Activated T-cell treated with anti-CD3 and anti-CD28 coated beads, Interleukin-2, amount 50 U/mL, for 1 hour (primary cell): ENCODE results near the gene RTL9.
"Not testable (repeated sequence)": the region's sequence is repeated elsewhere in the genome, so short reads cannot be mapped to it uniquely, and the experiment has no call there.

Experiments used
- DNase-seq: peaks from one replicate; pipeline ENCODE4 v3.0.0-alpha.2; 2020

The RTL9 gene

DNA sequence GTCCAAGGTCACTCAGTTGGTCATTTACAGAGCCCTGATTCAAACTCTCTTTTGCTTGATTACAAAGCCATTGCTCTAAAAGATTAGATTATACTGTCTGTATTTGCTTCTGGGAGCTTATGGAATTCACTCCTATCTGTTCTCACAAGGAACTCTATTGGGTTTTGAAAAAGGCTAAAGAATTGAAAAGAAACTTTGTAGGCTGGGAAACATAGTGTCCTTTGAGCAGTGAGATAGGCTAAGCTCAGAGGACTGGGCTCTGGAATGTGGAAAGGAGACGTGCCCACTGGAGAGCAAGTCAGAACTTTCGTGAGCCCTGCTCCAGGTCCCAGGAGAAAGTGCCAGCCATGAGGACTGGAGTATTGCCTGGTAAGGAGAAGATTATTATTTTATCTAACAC, at the start of gene RTL9:
TSS of gene RTL9 (plus strand) at position 301 of the 400 bp plus-strand sequence. CDS start 91,770 bp downstream, outside the sequence.
- no peak for DNase-seq

DNA sequence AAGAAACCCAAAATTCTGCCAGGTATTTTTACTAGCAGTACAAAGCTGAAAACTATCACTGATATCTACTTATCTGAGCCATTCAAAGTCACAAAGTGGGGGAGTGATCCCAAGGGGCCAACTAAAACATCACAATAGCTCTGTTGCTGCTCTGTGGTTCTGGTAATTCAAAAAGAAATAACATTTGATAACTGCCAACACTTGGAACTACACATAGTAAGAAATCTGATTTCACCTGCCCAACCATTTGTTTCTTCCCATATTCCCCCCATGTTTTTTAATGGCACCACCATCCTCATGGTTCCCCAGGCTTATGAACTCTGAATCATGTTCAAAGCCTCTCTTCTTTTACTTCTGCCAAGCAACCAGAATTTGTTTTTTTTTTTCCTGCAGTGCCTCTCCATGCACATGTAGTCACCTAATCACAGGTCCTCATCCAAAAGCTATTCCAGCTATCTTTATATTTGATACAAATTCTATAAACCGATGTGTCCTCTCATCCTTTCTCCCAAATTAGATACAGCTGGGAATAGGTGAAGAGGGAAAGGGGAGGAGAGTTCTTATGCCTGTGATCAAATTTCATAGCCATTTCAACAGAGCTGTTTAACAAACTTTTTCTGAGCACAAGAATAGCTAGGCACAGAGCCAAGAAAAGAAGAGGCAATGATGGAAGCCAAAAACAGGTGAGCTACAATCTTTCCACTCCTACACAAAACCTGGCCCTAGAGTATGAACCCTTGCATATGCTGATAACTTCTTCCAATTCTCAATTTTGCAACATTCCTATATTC, 48.5 kb upstream of the RTL9 start:
- no peak for DNase-seq

DNA sequence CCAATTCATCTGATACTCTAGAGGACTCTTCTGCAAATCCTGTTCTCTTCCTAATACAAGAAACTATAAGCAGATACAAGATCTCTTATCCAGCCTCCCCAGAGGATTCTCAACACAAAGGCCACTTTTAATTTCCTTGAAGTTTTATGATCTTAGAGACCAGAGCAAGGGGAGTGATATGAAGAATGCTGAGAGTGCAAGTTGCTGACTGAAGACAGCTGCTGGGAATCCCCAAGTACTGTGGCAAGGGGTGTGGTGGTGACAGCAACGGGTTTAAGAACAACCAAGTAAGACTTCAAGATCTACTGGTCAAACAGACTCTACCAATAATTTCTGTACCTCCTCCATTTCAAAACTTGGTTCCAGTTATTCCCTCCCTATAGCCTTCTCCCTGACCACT, 47.8 kb upstream of the RTL9 start:
- no peak for DNase-seq

- no peak for DNase-seq
Measured at GRCh38 chrX:110311437-110312230, 47.0 kb upstream of the RTL9 start.

DNA sequence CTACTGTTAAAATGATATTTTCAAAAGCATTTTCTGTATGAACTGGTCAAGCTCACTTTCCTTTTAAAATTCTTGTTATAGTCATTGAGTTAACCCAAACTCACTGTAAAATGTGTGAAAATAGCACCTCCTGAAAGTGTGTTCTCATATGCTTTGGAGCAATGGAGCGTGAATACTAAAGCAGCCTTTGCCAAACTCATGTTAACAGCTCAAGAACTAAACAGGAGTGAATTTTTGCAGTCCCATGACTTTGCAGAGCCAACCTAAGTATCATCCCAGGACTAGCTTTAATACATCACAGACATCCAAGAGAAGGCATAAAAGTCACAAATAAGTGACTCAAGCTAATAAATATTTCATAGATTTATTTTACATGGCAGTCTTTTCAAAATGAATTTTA, 43.1 kb upstream of the RTL9 start:
- DNase-seq = no peak

- DNase-seq = no peak
Measured at GRCh38 chrX:110316351-110317060, 42.1 kb upstream of the RTL9 start.

- DNase-seq = no peak
Measured at GRCh38 chrX:110317061-110317819, 41.4 kb upstream of the RTL9 start.

DNA sequence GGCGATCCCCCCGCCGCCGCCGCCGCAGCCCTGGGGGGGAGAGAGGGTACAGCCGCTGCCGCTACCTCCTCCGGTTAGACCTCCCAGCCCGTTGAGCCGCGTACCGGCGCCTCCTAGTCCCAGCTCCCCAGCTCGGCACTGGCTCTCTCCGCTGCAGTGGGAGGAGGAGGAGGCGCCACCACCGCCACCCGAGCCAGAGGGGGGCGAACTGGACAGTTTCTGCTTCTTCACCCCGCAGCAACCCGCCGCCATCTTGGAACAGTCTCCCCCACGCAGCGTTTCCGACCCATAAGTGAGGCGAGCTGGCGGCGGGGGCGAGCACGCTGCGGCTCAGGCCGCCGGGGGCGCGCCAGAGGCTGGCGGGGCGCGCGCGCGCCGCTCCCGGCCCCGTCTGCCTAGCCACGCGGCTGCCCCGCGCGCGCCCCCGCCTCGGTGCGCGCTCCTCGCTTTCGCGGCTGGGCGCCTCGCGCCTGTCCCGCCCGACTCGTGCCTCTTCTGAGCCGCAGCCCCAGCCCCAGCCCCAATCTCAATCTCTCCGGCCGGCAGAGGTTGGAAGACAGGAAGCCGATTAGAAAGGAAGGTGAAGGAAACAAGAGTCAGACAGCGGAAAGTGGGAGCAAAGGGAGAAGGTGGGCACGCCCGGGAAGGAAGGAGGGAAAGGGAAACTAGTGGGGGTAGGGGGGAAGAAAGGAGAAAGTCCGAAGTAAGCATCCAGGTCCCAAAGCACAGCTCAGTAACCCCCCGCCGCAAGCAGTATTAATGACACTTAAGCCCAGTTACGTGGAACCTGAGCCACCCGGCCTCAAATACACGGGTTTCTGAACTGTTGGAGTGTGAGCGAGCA, 40.6 kb upstream of the RTL9 start, which contains the start of gene AMMECR1:
TSS of gene AMMECR1 (minus strand) at position 266 of the 844 bp plus-strand sequence. CDS start at position 252, 14 bp downstream.
- peak; percentile 81 for DNase-seq

- no peak for DNase-seq
Measured at GRCh38 chrX:110318664-110318968, 40.0 kb upstream of the RTL9 start.

GRCh38 chrX:110320381-110320987, 38.2 kb upstream of the RTL9 start:
- DNase-seq = no peak

DNA sequence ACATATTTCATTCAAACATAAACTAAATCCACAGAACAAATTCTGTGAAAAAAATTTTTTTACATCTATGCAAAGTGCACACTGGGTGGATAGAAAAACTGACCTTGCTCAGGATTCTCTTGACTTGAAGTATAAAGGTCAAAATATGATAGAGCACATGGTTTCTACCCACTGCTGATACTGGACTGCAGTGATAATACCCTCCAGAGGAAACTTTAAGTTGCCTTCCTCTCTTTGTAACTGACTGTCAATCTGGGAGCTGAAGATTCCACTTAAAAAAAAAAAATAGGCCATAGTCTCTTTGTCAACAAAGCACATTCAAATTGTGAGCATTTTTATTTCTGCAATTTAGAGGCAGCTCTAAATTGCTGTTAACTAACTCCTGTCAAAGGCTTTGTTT, 37.6 kb upstream of the RTL9 start:
- no peak for DNase-seq

DNA sequence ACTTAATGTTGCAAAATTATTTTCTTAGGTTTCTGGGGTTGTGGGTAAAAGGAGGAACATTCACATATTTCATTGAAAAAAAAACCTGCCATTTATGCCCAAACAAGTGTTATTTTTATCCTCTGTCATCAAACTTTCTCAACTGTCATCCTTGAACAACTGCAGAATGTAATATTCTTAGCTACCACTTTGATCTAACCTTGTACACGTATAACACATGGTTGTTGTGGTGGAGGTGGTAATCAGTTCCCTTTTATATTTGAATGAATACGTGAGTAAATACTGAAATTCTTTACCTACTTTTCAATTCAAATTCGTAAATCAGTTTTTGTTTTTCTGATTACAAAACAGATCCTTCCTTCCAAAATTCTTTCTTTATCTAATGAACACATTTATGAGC, 37.0 kb upstream of the RTL9 start:
- DNase-seq = no peak

- DNase-seq = no peak
Measured at GRCh38 chrX:110322603-110323002, 36.0 kb upstream of the RTL9 start.

- DNase-seq = no peak
Measured at GRCh38 chrX:110326712-110327111, 31.9 kb upstream of the RTL9 start.

DNA sequence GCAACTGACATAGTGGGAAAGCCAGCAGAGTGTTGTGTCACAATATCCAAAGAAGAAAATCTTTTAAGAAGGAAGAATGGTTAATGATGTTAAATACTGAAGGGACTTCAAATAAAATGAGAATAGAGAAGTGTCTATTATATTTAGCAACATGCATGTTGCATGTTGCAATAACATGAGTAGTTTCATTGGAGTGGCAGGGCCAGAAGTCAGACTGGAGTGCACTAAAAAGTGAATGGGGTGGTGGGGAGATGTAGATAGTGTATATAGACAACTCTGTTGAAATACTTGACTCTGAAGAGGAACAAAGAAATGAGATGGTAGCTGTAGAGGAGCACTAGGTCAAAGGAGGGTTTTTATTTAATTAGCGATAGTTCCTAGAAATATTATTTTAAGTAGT, 31.3 kb upstream of the RTL9 start:
- DNase-seq = no peak

DNA sequence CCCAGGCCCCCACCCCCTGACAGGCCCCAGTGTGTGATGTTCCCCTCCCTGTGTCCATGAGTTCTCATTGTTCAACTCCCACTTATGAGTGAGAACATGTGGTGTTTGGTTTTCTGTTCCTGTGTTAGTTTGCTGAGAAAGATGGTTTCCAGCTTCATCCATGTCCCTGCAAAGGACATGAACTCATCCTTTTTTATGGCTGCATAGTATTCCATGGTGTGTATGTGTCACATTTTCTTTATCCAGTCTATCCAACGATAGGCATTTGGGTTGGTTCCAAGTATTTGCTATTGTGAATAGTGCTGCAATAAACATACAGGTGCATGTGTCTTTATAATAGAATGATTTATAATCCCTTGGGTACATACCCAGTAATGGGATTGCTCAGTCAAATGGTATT, 30.0 kb upstream of the RTL9 start:
- not testable (repeated sequence) for DNase-seq

DNA sequence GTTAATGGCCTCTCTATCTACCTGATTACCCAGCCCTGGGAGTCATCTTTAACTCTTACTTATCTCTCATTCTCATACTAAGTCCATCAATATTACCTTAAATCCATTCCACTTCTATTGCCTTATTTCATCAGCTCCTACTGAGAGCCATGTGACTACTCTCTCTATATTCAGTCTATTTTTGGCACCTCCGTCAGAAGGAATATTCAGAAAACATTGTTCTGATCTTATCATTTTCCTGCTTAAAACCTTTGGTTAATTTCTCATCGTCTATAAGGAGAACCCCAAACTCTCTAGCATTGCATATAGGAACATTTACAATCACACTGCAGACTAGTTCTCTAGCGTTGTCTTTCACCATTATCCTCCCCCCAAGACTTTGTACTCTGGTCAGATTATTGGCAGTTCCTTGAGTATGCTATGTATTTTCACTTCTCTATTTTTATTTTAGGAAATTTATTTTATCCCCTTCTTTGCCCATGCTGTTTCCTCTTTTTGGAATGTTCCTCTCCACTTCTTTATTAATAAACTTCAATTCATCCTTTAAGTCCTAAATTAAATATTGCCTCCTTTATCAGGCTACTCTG, 27.1 kb upstream of the RTL9 start:
- DNase-seq = no peak

DNA sequence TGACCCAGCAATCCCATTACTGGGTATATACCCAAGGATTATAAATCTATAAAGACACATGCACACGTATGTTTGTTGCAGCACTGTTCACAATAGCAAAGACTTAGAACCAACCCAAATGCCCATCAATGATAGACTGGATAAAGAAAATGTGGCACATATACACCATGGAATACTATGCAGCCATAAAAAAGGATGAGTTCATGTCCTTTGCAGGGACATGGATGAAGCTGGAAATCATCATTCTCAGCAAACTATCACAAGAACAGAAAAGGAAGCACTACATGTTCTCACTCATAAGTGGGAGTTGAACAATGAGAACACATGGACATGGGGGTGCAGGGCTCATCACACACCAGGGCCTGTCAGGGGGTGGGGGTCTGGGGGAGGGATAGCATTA, 25.2 kb upstream of the RTL9 start:
- not testable (repeated sequence) for DNase-seq

DNA sequence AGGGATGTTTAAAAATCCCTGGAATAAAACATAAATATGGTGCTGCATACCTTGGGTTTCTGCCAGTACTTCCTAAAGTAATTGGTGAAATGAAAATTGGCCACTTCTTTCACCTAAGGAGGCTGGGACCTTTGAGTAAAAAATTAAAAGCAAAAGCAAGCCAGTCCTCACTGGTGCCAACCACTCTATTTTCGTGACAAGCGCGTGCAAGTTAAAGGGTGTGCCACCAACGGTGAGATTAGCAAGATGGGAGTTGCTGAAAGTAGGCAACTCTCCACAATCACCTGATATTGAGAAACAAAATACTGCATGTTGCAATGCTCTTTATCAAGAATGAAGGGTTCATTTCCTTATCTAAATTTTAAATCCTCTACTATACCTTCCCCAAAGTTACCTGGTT, 19.7 kb upstream of the RTL9 start:
- no peak for DNase-seq

GRCh38 chrX:110341189-110342035, 17.2 kb upstream of the RTL9 start:
- DNase-seq = no peak
